SK-N-SH (cell line): ENCODE data around the gene RHOT1.

Source experiments
- CTCF ChIP-seq: fragments of 200-600 bp; sonication (generic); IDR thresholded peaks from 2 replicates; pipeline ENCODE4 v1.6.1; 2017; ENCODE audit warnings: antibody characterized with exemption, mild to moderate bottlenecking, moderate library complexity
- FOSL2 ChIP-seq: IDR thresholded peaks from 2 replicates; pipeline ENCODE4 v1.4.0; 2012; ENCODE audit warnings: low read depth, mild to moderate bottlenecking, moderate library complexity, borderline replicate concordance
- FOXJ3 ChIP-seq: sonication (generic); formaldehyde crosslinking; IDR thresholded peaks from 2 replicates; pipeline ENCODE4 v1.5.1; 2020; ENCODE audit warnings: mild to moderate bottlenecking, missing genetic modification reagents
- GABPA ChIP-seq: IDR thresholded peaks from 2 replicates; pipeline ENCODE4 v1.4.0; 2012; ENCODE audit warnings: low read depth, mild to moderate bottlenecking
- IRF3 ChIP-seq: fragments of 150-350 bp; IDR thresholded peaks from 2 replicates; pipeline ENCODE4 v1.6.1; 2016; ENCODE audit warnings: mild to moderate bottlenecking, low read depth, low read length
- MEF2A ChIP-seq: IDR thresholded peaks from 2 replicates; pipeline ENCODE4 v1.4.0; 2012; ENCODE audit warnings: low read depth, borderline replicate concordance
- POLR2AphosphoS5 ChIP-seq: IDR thresholded peaks from 2 replicates; pipeline ENCODE4 v1.6.1; 2012; ENCODE audit warnings: low read depth, low read length
- SMC3 ChIP-seq: IDR thresholded peaks from 2 replicates; pipeline ENCODE4 v1.6.1; 2012; ENCODE audit warnings: low read depth, low read length, improper control_type of control experiment
- TAF1 ChIP-seq: IDR thresholded peaks from 2 replicates; pipeline ENCODE4 v1.6.1; 2012; ENCODE audit warnings: low read depth, mild to moderate bottlenecking, low read length, moderate library complexity, borderline replicate concordance

- TF ChIP-seq CTCF (no peak), FOXJ3 (no peak), FOSL2 (no peak), POLR2AphosphoS5 (no peak), TAF1 (no peak), IRF3 (no peak), MEF2A (no peak), GABPA (no peak), SMC3 (no peak)
Observed at GRCh38 chr17:32266051-32266388, 123.7 kb downstream of the RHOT1 start.
